ENCODE measurements around the gene IL2RA. TPM values are rescaled to one million over a fixed set of nuclear protein-coding genes. Genes with fewer than 3 reads are reported as not detected.

IL2RA gene
- total and polyA plus RNA-seq, 10 of the 15 experiments (the other 5 are each of a cell fraction or from before 2014, with no cell fraction given), result 2.2 to 6.0 (median 4.9) TPM

- SMC1A ChIA-PET (ENCODE audit: uncharacterized antibody, unreplicated experiment), result interaction anchor here (1.2 to 8.1 kb wide), 11 partner anchors 11 to 421 kb away, joined by 3 to 66 read pairs (median 7); no protein-coding TSS in a partner anchor
- ATAC-seq (peak; percentile 45), FAIRE-seq (no peak)
- peak; percentile 67; the same call in 2 of the 3 replicates for TF ChIP-seq POU2F2 (IDR thresholded peaks at IDR 0.05; ENCODE audit: borderline replicate concordance, low read depth, low read length)
- TF ChIP-seq, protein P1, sequence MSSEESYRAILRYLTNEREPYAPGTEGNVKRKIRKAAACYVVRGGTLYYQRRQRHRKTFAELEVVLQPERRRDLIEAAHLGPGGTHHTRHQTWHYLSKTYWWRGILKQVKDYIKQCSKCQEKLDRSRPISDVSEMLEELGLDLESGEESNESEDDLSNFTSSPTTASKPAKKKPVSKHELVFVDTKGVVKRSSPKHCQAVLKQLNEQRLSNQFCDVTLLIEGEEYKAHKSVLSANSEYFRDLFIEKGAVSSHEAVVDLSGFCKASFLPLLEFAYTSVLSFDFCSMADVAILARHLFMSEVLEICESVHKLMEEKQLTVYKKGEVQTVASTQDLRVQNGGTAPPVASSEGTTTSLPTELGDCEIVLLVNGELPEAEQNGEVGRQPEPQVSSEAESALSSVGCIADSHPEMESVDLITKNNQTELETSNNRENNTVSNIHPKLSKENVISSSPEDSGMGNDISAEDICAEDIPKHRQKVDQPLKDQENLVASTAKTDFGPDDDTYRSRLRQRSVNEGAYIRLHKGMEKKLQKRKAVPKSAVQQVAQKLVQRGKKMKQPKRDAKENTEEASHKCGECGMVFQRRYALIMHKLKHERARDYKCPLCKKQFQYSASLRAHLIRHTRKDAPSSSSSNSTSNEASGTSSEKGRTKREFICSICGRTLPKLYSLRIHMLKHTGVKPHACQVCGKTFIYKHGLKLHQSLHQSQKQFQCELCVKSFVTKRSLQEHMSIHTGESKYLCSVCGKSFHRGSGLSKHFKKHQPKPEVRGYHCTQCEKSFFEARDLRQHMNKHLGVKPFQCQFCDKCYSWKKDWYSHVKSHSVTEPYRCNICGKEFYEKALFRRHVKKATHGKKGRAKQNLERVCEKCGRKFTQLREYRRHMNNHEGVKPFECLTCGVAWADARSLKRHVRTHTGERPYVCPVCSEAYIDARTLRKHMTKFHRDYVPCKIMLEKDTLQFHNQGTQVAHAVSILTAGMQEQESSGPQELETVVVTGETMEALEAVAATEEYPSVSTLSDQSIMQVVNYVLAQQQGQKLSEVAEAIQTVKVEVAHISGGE (CRISPR knock-in tag; IDR thresholded peaks at IDR 0.05), result no peak
- TF ChIP-seq TBL1XR1 (IDR thresholded peaks at IDR 0.05; ENCODE audit: low read depth, low read length), result peak; percentile 96
- peak; percentile 98 for TF ChIP-seq MEF2B (IDR thresholded peaks at IDR 0.05; ENCODE audit: partially characterized antibody, poor library complexity, severe bottlenecking)
- TF ChIP-seq MEF2A (IDR thresholded peaks at IDR 0.05; ENCODE audit: insufficient read depth, low read depth, low read length), result peak; percentile 97
- TF ChIP-seq, protein P2, sequence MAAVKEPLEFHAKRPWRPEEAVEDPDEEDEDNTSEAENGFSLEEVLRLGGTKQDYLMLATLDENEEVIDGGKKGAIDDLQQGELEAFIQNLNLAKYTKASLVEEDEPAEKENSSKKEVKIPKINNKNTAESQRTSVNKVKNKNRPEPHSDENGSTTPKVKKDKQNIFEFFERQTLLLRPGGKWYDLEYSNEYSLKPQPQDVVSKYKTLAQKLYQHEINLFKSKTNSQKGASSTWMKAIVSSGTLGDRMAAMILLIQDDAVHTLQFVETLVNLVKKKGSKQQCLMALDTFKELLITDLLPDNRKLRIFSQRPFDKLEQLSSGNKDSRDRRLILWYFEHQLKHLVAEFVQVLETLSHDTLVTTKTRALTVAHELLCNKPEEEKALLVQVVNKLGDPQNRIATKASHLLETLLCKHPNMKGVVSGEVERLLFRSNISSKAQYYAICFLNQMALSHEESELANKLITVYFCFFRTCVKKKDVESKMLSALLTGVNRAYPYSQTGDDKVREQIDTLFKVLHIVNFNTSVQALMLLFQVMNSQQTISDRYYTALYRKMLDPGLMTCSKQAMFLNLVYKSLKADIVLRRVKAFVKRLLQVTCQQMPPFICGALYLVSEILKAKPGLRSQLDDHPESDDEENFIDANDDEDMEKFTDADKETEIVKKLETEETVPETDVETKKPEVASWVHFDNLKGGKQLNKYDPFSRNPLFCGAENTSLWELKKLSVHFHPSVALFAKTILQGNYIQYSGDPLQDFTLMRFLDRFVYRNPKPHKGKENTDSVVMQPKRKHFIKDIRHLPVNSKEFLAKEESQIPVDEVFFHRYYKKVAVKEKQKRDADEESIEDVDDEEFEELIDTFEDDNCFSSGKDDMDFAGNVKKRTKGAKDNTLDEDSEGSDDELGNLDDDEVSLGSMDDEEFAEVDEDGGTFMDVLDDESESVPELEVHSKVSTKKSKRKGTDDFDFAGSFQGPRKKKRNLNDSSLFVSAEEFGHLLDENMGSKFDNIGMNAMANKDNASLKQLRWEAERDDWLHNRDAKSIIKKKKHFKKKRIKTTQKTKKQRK (IDR thresholded peaks at IDR 0.05; ENCODE audit: low read depth, low read length), result no peak
- TF ChIP-seq ZZZ3 (IDR thresholded peaks at IDR 0.05; ENCODE audit: control insufficient read depth, insufficient read length, low read depth), result no peak
Measured at GRCh38 chr10:6052247-6053221, 9.6 kb downstream of the IL2RA start.

More at GRCh38 chr10:6052247-6053221, 9.6 kb downstream of the IL2RA start:
- Histone ChIP-seq H3K27ac (ENCODE audit: control insufficient read depth, insufficient read depth) (peak overlapping the region; percentile 24), H3K79me2 (ENCODE audit: control insufficient read depth, insufficient read depth, low read length) (no peaks in the 10 kb centered on the region), H3K4me2 (ENCODE audit: control insufficient read depth, insufficient read depth) (peak overlapping the region; percentile 97), H4K20me1 (ENCODE audit: control insufficient read depth, insufficient read depth) (no peaks in the 10 kb centered on the region), H3K4me3 (peak overlapping the region; percentile 2; the same call in 1 of the 2 replicates), H3K4me1 (ENCODE audit: control insufficient read depth, insufficient read depth, low read length) (peaks cover 63% of the 10 kb centered on the region), H3K9ac (ENCODE audit: control insufficient read depth, insufficient read depth, low read length) (no peak overlapping the region; the same call in 1 of the 2 replicates), H3K27me3 (replicated peaks in 1 of 2; ENCODE audit: control insufficient read depth in 2 of 2, insufficient read depth in 2 of 2, low read length in 1 of 2) (no peaks in the 10 kb centered on the region), H3K9me3 (replicated peaks; ENCODE audit: control insufficient read depth, insufficient read depth, low read length) (no peaks in the 10 kb centered on the region), H2AFZ (ENCODE audit: control insufficient read depth, low read depth, low read length) (no peak overlapping the region; the same call in 1 of the 2 replicates), H3K36me3 (ENCODE audit: control insufficient read depth in 2 of 2, insufficient read depth in 2 of 2, low read length in 1 of 2) (no peaks in the 10 kb centered on the region)
- ChIA-PET RAD21 (ENCODE audit: unreplicated experiment) (interaction anchor here (1.0 to 4.1 kb wide), 16 partner anchors 9 to 223 kb away, joined by 3 to 41 read pairs (median 6); partner anchors contain the start of genes IL15RA and IL2RA), CTCF (interaction anchor here (0.6 to 10.2 kb wide), 14 partner anchors 8 to 296 kb away, joined by 3 to 101 read pairs (median 6); partner anchors contain the start of genes FBH1 and IL15RA), POLR2A (interaction anchor here (1.1 to 4.1 kb wide), 8 partner anchors 9 to 78 kb away, joined by 3 to 29 read pairs (median 7); partner anchors contain the start of genes IL15RA and IL2RA)
- intact Hi-C loops (cut with micrococcal nuclease; ENCODE audit: unreplicated experiment), result loop anchor here (5.0 kb wide), 3 partner anchors 190 to 470 kb away; no protein-coding TSS in a partner anchor
- 16% methylated on average over 17 of the region's 17 CpGs for WGBS (ENCODE audit: insufficient coverage, insufficient replicate concordance, low lambda C conversion rate, missing lambda C conversion rate)
- DNase-seq (ENCODE audit: low read depth, low spot score), result peak; percentile 73
- no TSS peak for BruUV-seq (replicated peaks)
- in situ Hi-C loops (cut with MboI), result no loop called here
